ENCODE data around the gene AMN1.
A peak's percentile ranks its signal among the peaks of the same experiment; 100 is the strongest.

AMN1 gene

DNA sequence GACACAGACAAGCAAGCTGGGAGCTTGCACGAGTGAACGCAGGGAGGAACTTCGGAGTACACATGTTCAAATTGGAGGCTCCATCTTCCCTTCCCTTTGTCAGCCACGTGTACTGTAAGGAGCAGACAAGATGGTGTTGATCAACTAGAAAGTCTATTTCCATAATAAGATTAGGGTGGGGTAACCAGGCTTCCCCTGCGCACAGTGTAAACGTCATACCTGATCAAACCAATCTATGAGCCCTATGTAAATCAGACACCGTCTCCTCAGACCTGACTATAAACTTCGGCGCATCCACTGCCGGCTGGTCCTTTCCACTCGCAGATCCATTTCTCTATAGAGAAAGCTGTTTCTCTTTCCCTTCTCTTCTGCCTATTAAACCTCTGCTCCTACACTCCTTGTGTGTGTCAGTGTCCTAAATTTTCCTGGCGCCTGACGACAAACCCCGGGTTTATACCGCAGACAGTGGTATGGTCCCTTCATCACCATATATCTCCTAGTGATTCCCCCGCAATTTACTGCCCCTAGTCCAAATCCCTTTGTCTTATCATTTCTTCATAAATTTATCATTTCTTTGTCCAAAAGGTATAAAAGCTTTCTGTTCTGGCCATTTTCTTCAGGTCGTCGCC is 76.8 kb downstream of the AMN1 start:
- peak overlapping the region; percentile 52 for H3K4me3 ChIP-seq (ENCODE audit: low read depth, low read length)

DNA sequence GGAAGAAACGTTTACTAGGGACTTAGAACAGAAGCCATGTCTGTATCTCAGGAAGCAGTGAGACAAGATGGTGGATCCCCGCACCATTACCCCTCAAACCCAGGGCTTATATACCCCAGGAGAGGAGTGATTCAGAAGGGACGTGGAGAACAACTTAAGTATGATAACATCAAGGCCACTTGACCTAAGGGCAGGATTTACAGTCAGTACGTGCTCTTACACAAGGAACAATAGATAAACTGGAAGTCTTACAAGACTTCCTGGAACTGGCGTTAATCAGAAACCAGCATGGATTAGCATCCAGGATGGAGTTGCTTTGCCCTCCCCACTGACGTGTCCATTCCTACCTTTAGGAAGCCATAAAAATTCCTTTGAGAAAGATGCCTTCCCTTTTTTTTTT is 77.9 kb downstream of the AMN1 start:
- TF ChIP-seq, protein P1, sequence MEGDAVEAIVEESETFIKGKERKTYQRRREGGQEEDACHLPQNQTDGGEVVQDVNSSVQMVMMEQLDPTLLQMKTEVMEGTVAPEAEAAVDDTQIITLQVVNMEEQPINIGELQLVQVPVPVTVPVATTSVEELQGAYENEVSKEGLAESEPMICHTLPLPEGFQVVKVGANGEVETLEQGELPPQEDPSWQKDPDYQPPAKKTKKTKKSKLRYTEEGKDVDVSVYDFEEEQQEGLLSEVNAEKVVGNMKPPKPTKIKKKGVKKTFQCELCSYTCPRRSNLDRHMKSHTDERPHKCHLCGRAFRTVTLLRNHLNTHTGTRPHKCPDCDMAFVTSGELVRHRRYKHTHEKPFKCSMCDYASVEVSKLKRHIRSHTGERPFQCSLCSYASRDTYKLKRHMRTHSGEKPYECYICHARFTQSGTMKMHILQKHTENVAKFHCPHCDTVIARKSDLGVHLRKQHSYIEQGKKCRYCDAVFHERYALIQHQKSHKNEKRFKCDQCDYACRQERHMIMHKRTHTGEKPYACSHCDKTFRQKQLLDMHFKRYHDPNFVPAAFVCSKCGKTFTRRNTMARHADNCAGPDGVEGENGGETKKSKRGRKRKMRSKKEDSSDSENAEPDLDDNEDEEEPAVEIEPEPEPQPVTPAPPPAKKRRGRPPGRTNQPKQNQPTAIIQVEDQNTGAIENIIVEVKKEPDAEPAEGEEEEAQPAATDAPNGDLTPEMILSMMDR (IDR thresholded peaks at IDR 0.05; ENCODE audit: low read depth, low read length) = no peak
- no peak overlapping the region for H3K4me3 ChIP-seq (ENCODE audit: low read depth, low read length)
- H3K27me3 ChIP-seq (ENCODE audit: insufficient read depth, low read depth, severe bottlenecking) = no peaks in the 10 kb centered on the region
- DNase-seq = no peak
- H3K27ac ChIP-seq = no peak overlapping the region
- H3K36me3 ChIP-seq = no peaks in the 10 kb centered on the region; the same call in 1 of the 2 replicates
- H3K9me3 ChIP-seq (ENCODE audit: severe bottlenecking) = no peaks in the 10 kb centered on the region

More for the DNA sequence above, 76.8 kb downstream of the AMN1 start:
- Histone ChIP-seq H3K27ac (peak overlapping the region; percentile 71), H3K27me3 (ENCODE audit: insufficient read depth, low read depth, severe bottlenecking) (no peaks in the 10 kb centered on the region), H3K9me3 (ENCODE audit: severe bottlenecking) (no peaks in the 10 kb centered on the region), H3K36me3 (no peaks in the 10 kb centered on the region; the same call in 1 of the 2 replicates)
- TF ChIP-seq, protein P1 (IDR thresholded peaks at IDR 0.05; ENCODE audit: low read depth, low read length) = no peak
- DNase-seq = peak; percentile 80

DNA sequence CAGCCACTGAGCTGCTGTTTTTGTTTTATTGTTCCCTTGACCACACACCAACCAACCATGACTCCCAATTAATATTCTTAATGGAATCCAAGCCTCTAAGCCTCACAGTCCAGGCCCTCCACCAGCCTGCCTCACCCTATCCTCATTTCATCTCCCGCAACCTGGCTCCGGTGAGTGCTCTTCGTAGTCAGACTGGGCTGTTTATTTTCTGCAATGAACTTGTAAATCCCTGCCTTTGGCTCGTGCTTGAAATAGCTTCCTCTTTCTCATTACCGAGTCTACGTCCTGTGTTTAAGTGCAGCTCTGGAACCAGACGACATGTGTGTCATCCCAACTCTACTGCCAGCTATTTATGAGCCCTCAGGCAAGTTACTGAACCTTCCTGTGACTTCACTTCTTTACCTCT is 81.7 kb downstream of the AMN1 start:
- Histone ChIP-seq H3K4me3 (ENCODE audit: low read depth, low read length) (no peak overlapping the region), H3K9me3 (ENCODE audit: severe bottlenecking) (no peaks in the 10 kb centered on the region), H3K27me3 (ENCODE audit: insufficient read depth, low read depth, severe bottlenecking) (no peaks in the 10 kb centered on the region), H3K27ac (peak overlapping the region; percentile 31), H3K36me3 (no peaks in the 10 kb centered on the region; the same call in 1 of the 2 replicates)
- DNase-seq = peak; percentile 35
- TF ChIP-seq, protein P1 (IDR thresholded peaks at IDR 0.05; ENCODE audit: low read depth, low read length) = no peak

DNA sequence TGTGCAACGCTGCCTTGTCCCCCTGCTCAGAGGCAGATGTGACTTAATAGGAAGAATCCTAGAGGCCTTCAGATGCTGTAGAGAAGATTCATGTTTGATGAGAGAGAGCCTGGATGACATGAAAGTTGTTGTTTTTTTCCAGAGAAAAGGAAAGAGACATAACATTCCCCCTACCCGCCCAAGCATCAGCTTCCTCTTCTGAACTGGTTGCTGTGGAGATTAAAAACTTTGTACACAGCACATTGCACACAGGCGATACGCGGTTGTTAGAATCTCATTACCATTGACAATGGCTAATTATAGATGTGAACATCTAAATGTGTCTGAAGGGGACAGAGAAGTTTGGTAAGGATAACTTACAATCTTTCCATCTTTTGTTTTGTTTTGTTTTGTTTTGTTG is 82.9 kb downstream of the AMN1 start:
- no peaks in the 10 kb centered on the region; the same call in 1 of the 2 replicates for H3K36me3 ChIP-seq
- no peaks in the 10 kb centered on the region for H3K9me3 ChIP-seq (ENCODE audit: severe bottlenecking)
- TF ChIP-seq, protein P1 (IDR thresholded peaks at IDR 0.05; ENCODE audit: low read depth, low read length) = no peak
- no peak overlapping the region for H3K4me3 ChIP-seq (ENCODE audit: low read depth, low read length)
- H3K27me3 ChIP-seq (ENCODE audit: insufficient read depth, low read depth, severe bottlenecking) = no peaks in the 10 kb centered on the region
- no peak overlapping the region for H3K27ac ChIP-seq
- DNase-seq = no peak

DNA sequence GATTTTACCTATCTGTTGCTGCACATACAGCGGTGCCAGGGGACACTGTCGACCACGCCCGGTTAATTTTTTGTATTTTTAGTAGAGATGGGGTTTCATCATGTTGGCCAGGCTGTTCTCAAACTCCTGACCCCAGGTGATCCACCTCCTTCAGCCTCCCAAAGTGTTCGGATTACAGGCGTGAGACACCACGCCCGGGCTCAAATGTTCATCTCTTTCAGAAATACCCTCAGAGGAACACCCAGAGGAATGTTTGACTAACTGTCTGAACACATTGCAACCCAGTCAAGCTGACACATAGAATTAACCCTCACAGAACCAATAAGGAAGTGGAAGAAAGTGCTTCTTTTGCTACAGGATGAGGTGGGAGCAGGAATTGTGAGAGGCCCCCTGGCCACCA is 84.3 kb downstream of the AMN1 start:
- TF ChIP-seq, protein P1 (IDR thresholded peaks at IDR 0.05; ENCODE audit: low read depth, low read length) = no peak
- Histone ChIP-seq H3K27ac (no peak overlapping the region), H3K9me3 (ENCODE audit: severe bottlenecking) (no peaks in the 10 kb centered on the region), H3K4me3 (ENCODE audit: low read depth, low read length) (no peak overlapping the region), H3K36me3 (no peaks in the 10 kb centered on the region), H3K27me3 (ENCODE audit: insufficient read depth, low read depth, severe bottlenecking) (no peaks in the 10 kb centered on the region)
- DNase-seq = no peak
